Hematopoietic multipotent progenitor cell treated with erythropoietin and hydrocortisone succinate and interleukin-3 and kit ligand, for 8 days (in vitro differentiated cells): ENCODE measurements around the gene PTTG1IP.

Source experiments
- DNase-seq: peaks from one replicate; pipeline ENCODE4 v3.0.0-alpha.2; 2015

The PTTG1IP gene

DNA sequence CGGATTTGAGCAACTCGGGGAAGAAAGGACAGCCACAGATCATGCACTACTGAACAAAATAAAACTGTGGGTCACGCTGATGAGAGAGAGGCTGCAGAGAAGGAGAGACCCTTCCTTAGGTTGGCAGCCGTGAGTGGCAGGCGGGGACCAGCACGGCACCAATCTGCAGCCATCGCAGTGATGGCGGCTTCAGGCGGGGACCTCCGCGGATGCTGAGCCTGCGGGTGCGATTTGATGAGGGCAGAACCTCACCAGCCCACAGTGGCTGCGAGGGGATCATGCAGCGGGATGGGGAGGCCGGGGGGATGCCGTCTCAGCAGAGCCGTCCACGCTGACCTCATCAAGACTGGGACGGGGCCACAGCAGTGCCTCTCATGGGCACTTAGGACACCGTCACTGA is 35.4 kb upstream of the PTTG1IP start:
- no peak for DNase-seq

GRCh38 chr21:44907966-44908895 is 34.7 kb upstream of the PTTG1IP start:
- peak; percentile 27 for DNase-seq

DNA sequence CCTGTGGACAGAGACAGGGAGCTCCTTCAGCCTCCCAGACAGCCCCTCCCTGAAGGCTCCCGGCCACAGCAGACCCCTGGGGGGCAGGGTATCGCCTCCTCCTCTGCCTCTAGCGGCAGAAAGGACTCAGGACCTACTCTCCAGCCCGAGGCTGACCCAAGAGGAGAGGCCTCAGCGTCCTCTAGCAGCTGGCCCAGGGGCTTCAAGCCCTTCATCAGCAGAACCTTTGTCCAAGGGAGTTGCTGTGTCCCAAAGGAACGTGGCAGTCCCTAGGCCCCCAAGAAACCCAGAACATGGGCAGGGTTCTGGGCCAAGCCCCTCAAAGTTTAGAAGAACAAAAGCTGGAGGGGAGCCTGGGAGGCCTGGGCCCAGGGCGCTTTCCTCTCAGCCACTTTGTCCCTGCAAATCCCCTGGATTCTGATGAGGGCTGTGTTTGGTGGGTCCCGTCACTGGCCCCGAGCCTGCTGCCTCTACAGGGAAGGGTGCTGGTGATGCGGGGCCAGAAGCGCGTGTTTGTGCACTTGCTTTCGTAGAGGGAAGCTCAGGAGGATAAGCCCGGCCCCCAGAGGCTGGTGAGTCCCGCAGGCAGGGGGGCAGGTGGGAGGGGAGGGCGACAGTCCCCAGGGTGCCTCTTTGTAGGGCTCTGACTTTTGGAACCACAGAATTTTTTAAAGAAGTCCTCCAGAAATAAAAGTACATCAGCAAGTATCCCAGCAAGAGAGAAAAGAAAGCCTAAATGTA is 33.9 kb upstream of the PTTG1IP start:
- DNase-seq, result no peak

DNA sequence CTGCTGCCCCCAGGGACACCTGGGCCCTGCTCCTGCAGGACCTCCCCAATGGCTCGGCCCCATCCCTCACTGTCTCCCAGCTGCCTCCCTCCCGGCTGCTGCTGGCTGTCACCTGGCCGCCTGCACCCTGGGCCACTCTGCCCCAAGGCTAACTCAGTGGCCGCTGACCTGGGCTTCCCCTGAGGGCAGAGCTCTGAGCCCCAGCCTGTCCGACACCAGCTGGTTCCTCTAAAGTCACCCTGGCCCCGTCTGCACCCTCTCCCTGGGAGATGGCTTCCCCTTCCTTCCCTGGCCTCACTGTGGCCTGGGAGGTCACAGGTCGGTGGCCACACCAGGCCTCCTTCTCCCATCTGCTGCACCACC is 32.2 kb upstream of the PTTG1IP start:
- DNase-seq, result no peak

DNA sequence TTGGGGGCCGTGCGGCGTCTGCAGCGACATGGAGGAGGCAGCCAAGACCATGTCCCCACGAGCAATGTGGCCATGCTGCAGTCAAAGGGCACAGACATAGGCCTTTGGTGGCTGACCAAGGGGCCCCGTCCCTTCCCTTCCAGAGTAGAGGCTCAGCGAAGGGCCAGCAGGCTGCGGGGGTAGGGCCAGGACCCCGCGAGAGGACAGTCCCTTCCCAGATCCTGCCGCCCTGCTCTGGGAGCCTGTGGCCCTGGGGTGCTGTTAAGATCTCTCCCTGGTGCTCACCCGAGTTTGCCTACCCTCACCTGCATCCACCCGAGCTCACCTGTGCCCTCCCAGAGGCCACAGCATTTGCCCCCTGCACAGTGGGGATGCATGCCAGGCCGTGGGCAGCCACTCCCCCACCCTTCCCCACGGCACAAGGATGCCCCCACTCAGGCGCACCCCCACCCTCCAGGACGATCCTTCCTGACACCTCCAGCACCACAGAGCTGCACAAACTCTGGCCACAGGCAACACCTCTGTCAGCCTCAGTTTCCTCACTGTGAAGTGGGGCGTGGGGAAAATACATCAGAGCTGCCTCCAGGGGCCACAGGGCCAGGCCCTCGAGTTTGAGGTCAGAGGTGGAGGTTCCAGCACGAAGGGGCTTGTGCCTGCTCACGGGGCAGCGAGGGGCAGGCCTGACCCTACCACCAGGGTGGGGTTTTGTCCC is 31.7 kb upstream of the PTTG1IP start:
- no peak for DNase-seq

GRCh38 chr21:44904141-44904923 is 30.8 kb upstream of the PTTG1IP start:
- DNase-seq, result no peak

GRCh38 chr21:44903689-44904088 is 30.2 kb upstream of the PTTG1IP start:
- no peak for DNase-seq

- no peak for DNase-seq
Measured at GRCh38 chr21:44903050-44903685, 29.7 kb upstream of the PTTG1IP start.

DNA sequence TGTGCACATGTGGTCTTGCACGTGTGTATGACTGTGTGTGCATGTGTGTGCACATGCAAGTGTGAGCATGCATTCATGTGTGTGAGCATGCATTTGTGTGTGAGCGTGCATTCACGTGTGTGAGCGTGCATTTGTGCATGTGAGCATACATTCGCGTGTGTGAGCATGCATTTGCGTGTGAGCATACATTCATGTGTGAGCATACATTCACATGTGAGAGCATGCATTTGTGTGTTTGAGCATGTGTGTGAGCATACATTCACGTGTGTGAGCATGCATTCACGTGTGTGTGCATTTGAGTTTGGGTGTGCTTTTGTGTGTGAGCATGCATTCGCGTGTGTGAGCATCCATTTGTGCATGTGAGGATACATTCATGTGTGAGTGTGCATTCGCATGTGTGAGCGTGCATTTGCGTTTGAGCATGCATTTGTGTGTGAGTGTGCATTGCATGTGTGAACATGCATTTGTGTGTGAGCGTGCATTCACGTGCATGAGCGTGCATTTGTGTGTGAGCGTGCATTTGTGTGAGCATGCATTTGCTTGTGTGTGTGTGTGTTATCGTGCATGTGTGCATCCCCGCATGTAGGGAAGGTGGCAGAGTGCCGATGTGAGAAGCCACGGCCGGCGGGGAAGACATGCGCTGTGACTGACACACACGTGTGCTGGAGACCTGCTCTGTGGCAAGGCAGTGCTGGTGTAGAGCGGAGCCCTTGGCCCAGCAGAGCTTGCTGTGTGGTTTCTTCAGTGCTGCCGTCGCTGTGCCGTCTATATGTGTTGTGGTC is 29.0 kb upstream of the PTTG1IP start:
- DNase-seq, result no peak

DNA sequence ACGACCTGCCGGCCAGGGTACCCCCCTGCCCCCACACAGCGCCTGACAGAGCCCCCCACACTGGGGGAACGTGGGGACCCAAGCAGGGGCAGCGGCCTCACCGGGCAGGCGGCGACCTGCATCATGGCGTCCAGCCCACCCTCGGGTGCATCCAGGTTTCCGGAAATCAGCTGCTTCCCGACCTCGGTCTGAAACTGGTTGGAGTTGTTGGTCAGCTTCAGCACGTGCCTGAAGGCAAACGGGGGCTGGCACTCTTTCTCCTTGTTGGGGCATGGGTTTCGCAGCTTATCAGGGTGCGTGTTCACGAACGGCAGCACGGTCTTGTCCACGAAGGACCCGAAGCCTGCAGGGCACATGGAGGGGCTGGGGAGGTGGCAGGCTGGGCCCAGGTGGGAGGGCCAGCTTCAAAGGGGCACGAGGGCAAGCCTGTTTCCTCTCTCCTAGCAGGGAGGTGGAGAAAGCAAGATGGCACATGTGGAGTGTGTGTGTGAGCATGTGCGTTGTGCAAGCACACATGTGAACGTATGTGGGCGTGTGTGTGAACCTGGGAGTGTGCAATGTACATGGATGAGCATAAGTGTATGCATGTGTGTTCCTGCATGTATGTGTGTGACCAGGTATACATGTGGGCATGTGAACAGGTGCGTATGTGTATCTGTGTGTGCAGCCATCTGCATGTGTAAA is 28.0 kb upstream of the PTTG1IP start:
- DNase-seq, result no peak

GRCh38 chr21:44900559-44901251 is 27.2 kb upstream of the PTTG1IP start:
- no peak for DNase-seq

DNA sequence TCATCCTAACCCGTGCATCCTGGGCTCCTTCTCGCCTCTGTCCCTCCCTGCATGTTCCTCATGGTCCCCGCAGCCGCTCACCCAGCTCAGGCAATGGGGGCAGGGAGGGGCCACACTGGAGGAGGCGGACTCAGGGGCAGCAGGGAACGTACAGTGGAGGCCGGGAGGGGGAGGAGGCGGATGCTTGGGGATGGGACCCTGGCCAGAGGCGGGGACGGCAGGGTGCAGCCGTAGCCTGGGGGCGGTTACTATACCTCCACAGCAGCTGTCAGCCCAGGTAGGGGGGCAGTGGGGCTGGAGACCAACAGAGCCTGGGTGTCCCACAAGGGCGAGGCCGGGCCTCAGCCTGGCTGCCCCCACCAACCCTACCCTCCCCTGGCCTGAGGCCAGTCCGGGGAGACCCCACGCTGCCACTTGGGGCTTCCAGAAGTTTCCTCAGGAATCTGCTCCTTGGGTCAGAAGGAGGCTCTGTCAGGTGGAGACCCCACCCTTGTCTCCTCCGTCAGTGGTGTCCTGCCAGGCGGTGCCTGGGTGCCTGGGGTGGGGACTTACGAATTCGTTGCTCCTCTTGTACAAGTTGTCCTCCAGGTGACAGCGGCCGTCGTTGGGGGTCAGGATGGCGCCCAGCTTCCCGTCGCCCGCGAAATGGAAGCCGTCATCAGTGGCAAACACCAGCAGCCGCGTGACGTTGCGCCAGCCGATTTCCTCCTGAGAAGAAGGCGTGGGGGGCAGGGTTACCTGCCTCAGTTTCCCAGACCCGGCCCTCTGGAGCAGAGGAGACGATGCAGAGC is 26.5 kb upstream of the PTTG1IP start:
- no peak for DNase-seq

DNA sequence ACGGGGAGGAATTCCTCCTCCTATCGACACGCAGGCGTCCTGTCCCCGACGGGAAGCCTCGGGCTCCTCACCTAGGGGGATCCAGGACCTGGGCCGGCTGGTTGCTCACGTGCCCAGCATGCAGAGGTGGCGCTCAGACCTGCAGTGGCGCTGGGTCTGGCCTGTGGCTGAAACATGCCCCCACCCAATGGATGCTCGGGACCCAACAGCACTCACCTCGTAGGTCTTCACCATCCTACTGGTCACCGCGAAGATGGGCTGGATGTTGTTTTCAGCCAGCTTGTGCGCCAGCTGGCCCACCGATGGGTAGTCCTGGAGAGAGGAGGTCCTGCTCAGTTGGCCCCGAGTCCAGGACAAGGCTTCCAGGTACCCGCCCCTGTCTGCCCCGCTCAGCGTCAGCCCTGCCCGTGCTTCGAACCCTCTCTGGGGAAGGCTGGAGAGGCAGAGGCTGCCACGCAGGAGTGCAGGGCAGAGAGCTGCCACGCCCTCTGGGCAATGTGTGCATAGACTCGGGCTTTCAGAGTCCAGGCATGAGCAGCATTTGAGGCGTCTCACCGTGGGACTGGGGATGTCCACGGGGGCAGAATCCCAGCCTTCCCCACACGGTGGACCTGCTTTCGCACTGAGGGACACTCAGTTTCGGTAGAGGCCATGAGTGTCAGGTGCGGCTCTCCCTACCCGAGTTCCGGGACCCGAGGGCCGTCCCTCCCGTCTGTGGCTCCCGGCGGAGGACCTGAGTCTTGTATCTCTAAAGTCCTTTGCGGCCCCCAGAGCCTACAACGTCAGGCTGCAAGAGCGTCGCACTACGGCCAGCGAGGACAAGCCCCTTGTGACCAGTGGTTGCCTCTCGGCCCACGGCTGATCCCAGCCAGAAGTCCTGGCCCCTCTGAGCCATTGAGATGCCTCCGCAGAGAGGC is 25.6 kb upstream of the PTTG1IP start:
- DNase-seq, result no peak

DNA sequence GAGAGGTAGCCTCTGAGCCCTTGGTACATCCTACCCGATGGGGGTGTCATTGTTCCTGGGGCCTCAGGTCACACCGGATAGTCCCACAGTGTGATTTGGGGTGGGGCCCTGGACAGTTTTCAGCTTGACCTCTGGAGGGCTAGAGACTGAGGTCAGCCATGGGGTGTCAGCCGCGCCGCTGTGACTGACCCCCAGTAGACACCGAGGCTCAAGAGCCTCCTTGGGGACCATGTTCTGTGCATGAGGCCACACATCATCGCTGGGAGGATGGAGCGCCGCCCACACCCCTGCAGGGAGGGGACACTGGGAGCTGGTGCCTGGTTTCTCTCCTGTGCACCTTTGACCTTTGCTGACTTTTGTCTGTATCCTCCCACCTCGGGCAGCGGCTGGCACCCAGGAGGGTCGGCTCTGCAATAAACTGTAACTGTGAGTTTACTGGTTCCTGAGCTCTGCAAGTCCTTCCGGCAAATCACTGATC is 24.6 kb upstream of the PTTG1IP start:
- DNase-seq, result no peak

DNA sequence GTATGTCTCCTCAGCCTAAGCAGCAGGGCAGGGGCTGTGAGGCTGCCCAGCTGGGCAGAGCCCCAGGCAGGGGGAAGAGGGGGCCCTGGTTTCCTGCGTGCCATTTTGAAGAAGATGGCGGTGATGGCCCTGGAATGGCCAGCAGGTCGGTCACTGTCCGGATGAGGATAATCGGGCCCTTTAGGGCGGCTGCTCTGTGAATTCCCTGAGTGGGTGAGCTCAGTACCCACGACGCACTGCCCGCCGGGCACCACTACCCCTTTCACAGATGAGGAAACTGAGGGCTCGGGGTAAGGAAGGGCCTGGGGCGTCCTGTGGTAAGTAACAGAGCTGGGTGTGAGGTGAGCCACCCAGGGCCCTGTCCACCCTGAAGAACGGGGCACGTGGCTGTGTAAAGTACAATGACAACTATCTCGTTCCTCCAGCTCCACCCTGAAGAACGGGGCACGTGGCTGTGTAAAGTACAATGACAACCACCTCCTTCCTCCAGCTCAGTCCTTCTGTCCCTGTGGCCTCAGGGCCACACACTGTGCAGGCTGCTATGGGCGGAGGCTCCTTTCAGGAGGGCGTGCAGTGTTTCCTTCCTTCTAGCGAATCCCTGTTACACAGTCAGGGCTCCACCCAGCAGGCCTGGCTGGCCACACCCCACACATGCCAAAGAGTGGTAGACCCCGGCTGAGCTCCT is 24.0 kb upstream of the PTTG1IP start:
- peak; percentile 75 for DNase-seq

GRCh38 chr21:44896561-44897286 is 23.2 kb upstream of the PTTG1IP start:
- DNase-seq, result no peak

DNA sequence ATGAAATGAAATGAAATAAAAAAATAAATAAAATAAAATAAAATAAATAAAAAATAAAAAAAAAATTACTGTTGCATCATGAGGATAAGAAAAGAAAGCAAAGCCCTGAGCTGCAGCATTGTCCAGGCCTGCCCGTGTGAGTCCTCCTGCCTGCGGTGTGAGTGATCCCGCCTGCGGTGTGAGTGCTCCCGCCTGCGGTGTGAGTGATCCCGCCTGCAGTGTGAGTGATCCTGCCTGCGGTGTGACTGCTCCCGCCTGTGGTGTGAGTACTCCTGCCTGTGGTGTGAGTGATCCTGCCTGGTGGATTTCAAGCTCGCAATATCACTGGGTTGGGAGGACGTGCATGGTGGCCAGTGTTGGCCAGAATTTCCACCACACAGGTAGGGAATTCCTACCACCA is 22.4 kb upstream of the PTTG1IP start:
- no peak for DNase-seq
